PC-3 (cell line): ENCODE measurements around the gene SBNO2. TPM values are rescaled to one million over a fixed set of nuclear protein-coding genes. Genes with fewer than 3 reads are reported as not detected.
"Not testable (repeated sequence)": the region's sequence is repeated elsewhere in the genome, so short reads cannot be mapped to it uniquely, and the experiment has no call there.

Experiments
- ATAC-seq: fragments of 200-7000 bp; cut with Tn5 transposase; 2 replicates; pipeline ENCODE4 v1.9.1; 2020; ENCODE audit warnings: mild to moderate bottlenecking, moderate library complexity
- BruUV-seq: library from RNA; stranded (reverse); fragments of 400-500 nt; replicated peaks from 2 replicates; lab custom pipeline; 2021; lab: Mats Ljungman, UMichigan
- CTCF ChIA-PET: fragments of 300-600 bp; sonication (Branson Sonifier 250); formaldehyde crosslinking; loops from one replicate; lab custom pipeline; 2022; ENCODE audit warnings: antibody characterized with exemption; lab: Charles Lee
- POLR2A ChIA-PET: fragments of 300-600 bp; sonication (Branson Sonifier 250); formaldehyde crosslinking; loops from one replicate; lab custom pipeline; 2022; ENCODE audit warnings: antibody characterized with exemption; ENCODE audit not compliant: unreplicated experiment; lab: Charles Lee
- DNase-seq: peaks from one replicate; pipeline ENCODE4 v3.0.0-alpha.2; 2015
- H2AFZ ChIP-seq: fragments of 300-600 bp; sonication (generic); 2 replicates; pipeline ENCODE4 v1.6.0; 2016; ENCODE audit warnings: antibody characterized with exemption, low read length
- H3F3A ChIP-seq: fragments of 300-600 bp; sonication (generic); one replicate; pipeline ENCODE4 v1.6.0; 2017; ENCODE audit warnings: antibody characterized with exemption, low read length, control low read depth, mild to moderate bottlenecking; ENCODE audit not compliant: unreplicated experiment
- H3K27ac ChIP-seq: fragments of 300-600 bp; sonication (generic); 2 replicates; pipeline ENCODE4 v1.5.1; 2016; ENCODE audit warnings: mild to moderate bottlenecking, low read length
- H3K27me3 ChIP-seq: fragments of 300-600 bp; sonication (generic); 2 replicates; pipeline ENCODE4 v1.6.1; 2016; ENCODE audit warnings: low read length, mixed read lengths
- H3K36me3 ChIP-seq: fragments of 300-600 bp; sonication (generic); 2 replicates; pipeline ENCODE4 v1.6.1; 2016; ENCODE audit warnings: low read depth, mixed run types, low read length, mixed read lengths
- H3K4me1 ChIP-seq: fragments of 300-600 bp; sonication (generic); 2 replicates; pipeline ENCODE4 v1.5.1; 2016; ENCODE audit warnings: low read length; ENCODE audit not compliant: insufficient read depth
- H3K4me2 ChIP-seq: fragments of 300-600 bp; sonication (generic); 2 replicates; pipeline ENCODE4 v1.6.0; 2016; ENCODE audit warnings: low read length
- H3K4me3 ChIP-seq: fragments of 300-600 bp; sonication (generic); 2 replicates; pipeline ENCODE4 v1.5.1; 2016; ENCODE audit warnings: mild to moderate bottlenecking, low read length, mixed read lengths
- H3K79me2 ChIP-seq: fragments of 300-600 bp; sonication (generic); 2 replicates; pipeline ENCODE4 v1.6.1; 2017; ENCODE audit warnings: low read length, mixed read lengths
- H3K9ac ChIP-seq: fragments of 300-600 bp; sonication (generic); 2 replicates; pipeline ENCODE4 v1.6.0; 2016; ENCODE audit warnings: mild to moderate bottlenecking, low read length
- H3K9me2 ChIP-seq: fragments of 300-600 bp; sonication (generic); replicated peaks from 2 replicates; pipeline ENCODE4 v1.6.1; 2016; ENCODE audit warnings: mixed run types, low read length, mixed read lengths
- H3K9me3 ChIP-seq: fragments of 300-600 bp; sonication (generic); 2 replicates; pipeline ENCODE4 v1.6.1; 2016; ENCODE audit warnings: low read length, mixed read lengths
- H4K20me1 ChIP-seq: fragments of 300-600 bp; sonication (generic); 2 replicates; pipeline ENCODE4 v1.6.1; 2016; ENCODE audit warnings: low read length, mixed read lengths
- CTCF ChIP-seq: fragments of 300-600 bp; sonication (generic); conservative IDR thresholded peaks from 2 replicates; pipeline ENCODE4 v1.5.1; 2017; ENCODE audit warnings: antibody characterized with exemption, low read depth, mild to moderate bottlenecking, low read length
- EZH2 ChIP-seq: fragments of 300-600 bp; sonication (generic); IDR thresholded peaks from one replicate; pipeline ENCODE4 v1.6.1; 2017; ENCODE audit warnings: antibody characterized with exemption, mild to moderate bottlenecking, low read length; ENCODE audit not compliant: unreplicated experiment
- EZH2phosphoT487 ChIP-seq: fragments of 300-600 bp; sonication (generic); IDR thresholded peaks from 2 replicates; pipeline ENCODE4 v1.6.1; 2018; ENCODE audit warnings: mild to moderate bottlenecking, antibody characterized with exemption, low read length, borderline replicate concordance
- intact Hi-C: fragments of 100-400 bp; cut with micrococcal nuclease; formaldehyde crosslinking; loops from 2 replicates; pipeline ENCODE4 v1.9.0; 2023
- total RNA-seq: library from RNA; depleted of rRNA; stranded (reverse); fragments of >200 nt; gene quantifications from 2 replicates; pipeline ENCODE4 v1.2.3, GENCODE V29; 2014

SBNO2 gene
- total RNA-seq, 1 experiment from 2014 or later, result 62.4 TPM

- H3K4me1 ChIP-seq, result no peaks in the 10 kb centered on the region; the same call in 1 of the 2 replicates
- no peak overlapping the region for H2AFZ ChIP-seq
- H3K4me3 ChIP-seq, result no peak overlapping the region
- DNase-seq (no peak), ATAC-seq (no peak)
- peaks cover 25% of the 10 kb centered on the region for H4K20me1 ChIP-seq
- no peaks in the 10 kb centered on the region for H3K9me3 ChIP-seq
- H3K36me3 ChIP-seq, result peaks cover 7% of the 10 kb centered on the region
- H3K27me3 ChIP-seq, result no peaks in the 10 kb centered on the region
- no peaks in the 10 kb centered on the region for H3F3A ChIP-seq
- H3K9me2 ChIP-seq, result no peaks in the 10 kb centered on the region
- no peak overlapping the region for H3K9ac ChIP-seq
- POLR2A ChIA-PET, result interaction anchor here (0.6 kb wide), 1 partner anchor 25 kb away, joined by 4 read pairs; no protein-coding TSS in a partner anchor
- no peak overlapping the region for H3K4me2 ChIP-seq
- no TSS peak for BruUV-seq
- no peak overlapping the region for H3K27ac ChIP-seq
- no peak for TF ChIP-seq EZH2phosphoT487
- TF ChIP-seq CTCF, result no peak
- no peak for TF ChIP-seq EZH2
- peaks cover 57% of the 10 kb centered on the region for H3K79me2 ChIP-seq
- intact Hi-C loops, result no loop called here
- CTCF ChIA-PET, result no interaction called here
Observed at GRCh38 chr19:1129535-1129934, 44.5 kb downstream of the SBNO2 start.

GRCh38 chr19:1129084-1129483 is 45.0 kb downstream of the SBNO2 start:
- CTCF ChIA-PET, ATAC-seq: not testable (repeated sequence)

GRCh38 chr19:1128106-1128505 is 46.0 kb downstream of the SBNO2 start:
- H4K20me1 ChIP-seq, result peaks cover 12% of the 10 kb centered on the region
- H3K9me3 ChIP-seq, result no peaks in the 10 kb centered on the region
- no peak overlapping the region for H3K4me2 ChIP-seq
- H3K27ac ChIP-seq, result no peak overlapping the region
- no peak for TF ChIP-seq EZH2phosphoT487
- TF ChIP-seq CTCF, result no peak
- TF ChIP-seq EZH2, result no peak
- no peaks in the 10 kb centered on the region; the same call in 1 of the 2 replicates for H3K4me1 ChIP-seq
- H3K9ac ChIP-seq, result no peak overlapping the region
- no peak overlapping the region for H3K4me3 ChIP-seq
- ChIA-PET POLR2A (no interaction called here), CTCF (no interaction called here)
- no peaks in the 10 kb centered on the region for H3K9me2 ChIP-seq
- DNase-seq (no peak), ATAC-seq (no peak)
- H2AFZ ChIP-seq, result no peak overlapping the region
- intact Hi-C loops, result no loop called here
- BruUV-seq, result no TSS peak
- peaks cover 43% of the 10 kb centered on the region for H3K79me2 ChIP-seq
- H3K36me3 ChIP-seq, result peaks cover 9% of the 10 kb centered on the region
- no peaks in the 10 kb centered on the region for H3K27me3 ChIP-seq
- no peaks in the 10 kb centered on the region for H3F3A ChIP-seq

More at GRCh38 chr19:1129084-1129483, 45.0 kb downstream of the SBNO2 start:
- H3F3A ChIP-seq, H3K27me3 ChIP-seq, intact Hi-C loops, H3K9me3 ChIP-seq, H2AFZ ChIP-seq, H3K4me2 ChIP-seq, H3K27ac ChIP-seq, H3K4me3 ChIP-seq, BruUV-seq, H3K9ac ChIP-seq, H3K9me2 ChIP-seq, DNase-seq, H3K4me1 ChIP-seq, H3K36me3 ChIP-seq: not testable (repeated sequence)
- H3K79me2 ChIP-seq, result peaks cover 53% of the 10 kb centered on the region
- POLR2A ChIA-PET, result interaction anchor here (0.6 kb wide), 1 partner anchor 25 kb away, joined by 4 read pairs; no protein-coding TSS in a partner anchor
- peaks cover 22% of the 10 kb centered on the region for H4K20me1 ChIP-seq
